A673 (cell line): ENCODE results near the gene CDK14.

Experiments
- EZH2 ChIP-seq: fragments of 200-600 bp; sonication (generic); IDR thresholded peaks from 2 replicates; pipeline ENCODE4 v1.6.1; 2017; ENCODE audit warnings: borderline replicate concordance, low read depth, mild to moderate bottlenecking, mixed read lengths, antibody characterized with exemption, low read length; ENCODE audit not compliant: poor library complexity, severe bottlenecking
- TF ChIP-seq, protein P1 (sequence below): fragments of 300-800, 200-600 bp; sonication (generic); conservative IDR thresholded peaks from 2 replicates; pipeline ENCODE4 v1.5.1; 2017; ENCODE audit warnings: low read depth, mild to moderate bottlenecking, antibody characterized with exemption, low read length, moderate library complexity, mixed read lengths

DNA sequence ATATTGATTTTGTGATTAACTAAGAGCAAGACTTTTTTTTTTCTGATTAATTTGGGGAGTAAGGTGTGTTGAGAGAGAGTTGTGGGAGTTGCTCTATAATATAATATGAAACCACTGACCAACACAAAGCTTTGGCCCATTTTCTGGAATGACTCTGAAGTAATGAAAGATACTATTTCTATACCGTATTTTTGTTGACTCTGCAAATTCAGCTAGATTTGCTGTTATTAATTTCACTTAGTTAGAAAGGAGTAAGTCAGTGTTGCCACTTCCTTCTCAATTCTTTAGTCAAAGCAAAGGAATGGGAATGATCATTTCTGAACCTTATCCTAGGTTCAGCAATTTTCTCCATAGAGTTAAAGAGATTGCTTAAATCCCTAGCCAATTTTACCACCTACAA is 355.1 kb downstream of the CDK14 start:
- TF ChIP-seq, protein P1, sequence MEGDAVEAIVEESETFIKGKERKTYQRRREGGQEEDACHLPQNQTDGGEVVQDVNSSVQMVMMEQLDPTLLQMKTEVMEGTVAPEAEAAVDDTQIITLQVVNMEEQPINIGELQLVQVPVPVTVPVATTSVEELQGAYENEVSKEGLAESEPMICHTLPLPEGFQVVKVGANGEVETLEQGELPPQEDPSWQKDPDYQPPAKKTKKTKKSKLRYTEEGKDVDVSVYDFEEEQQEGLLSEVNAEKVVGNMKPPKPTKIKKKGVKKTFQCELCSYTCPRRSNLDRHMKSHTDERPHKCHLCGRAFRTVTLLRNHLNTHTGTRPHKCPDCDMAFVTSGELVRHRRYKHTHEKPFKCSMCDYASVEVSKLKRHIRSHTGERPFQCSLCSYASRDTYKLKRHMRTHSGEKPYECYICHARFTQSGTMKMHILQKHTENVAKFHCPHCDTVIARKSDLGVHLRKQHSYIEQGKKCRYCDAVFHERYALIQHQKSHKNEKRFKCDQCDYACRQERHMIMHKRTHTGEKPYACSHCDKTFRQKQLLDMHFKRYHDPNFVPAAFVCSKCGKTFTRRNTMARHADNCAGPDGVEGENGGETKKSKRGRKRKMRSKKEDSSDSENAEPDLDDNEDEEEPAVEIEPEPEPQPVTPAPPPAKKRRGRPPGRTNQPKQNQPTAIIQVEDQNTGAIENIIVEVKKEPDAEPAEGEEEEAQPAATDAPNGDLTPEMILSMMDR = no peak
- no peak for TF ChIP-seq EZH2
